NCI-H446 treated with DMSO at 0.1 percent for 48 hours (cell line): ENCODE results near the gene HEG1.
A peak's percentile ranks its signal among the peaks of the same experiment; 100 is the strongest.

Source experiments
- DNase-seq: peaks from one replicate; lab custom pipeline; 2025; lab: John Stamatoyannopoulos, UW

The HEG1 gene

DNA sequence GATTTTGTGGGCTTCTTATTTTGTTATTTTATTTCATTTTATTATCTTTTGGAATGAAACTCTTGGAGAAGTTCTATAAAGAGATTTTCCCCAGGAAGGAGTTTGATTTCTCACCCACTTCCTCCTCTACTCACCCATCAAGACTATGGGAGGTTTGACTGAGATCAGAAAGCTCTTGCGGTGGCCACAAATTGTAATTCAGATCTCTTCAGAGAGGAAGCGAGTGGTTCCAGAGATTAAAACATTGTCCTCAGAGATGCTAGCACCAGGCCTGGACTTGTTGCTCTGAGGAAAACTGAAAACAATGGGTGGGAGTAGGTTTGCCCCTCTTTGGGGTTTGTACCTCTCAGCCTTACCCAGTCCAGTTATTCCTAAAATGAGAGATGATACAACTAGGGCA is 113.2 kb downstream of the HEG1 start:
- DNase-seq = no peak

DNA sequence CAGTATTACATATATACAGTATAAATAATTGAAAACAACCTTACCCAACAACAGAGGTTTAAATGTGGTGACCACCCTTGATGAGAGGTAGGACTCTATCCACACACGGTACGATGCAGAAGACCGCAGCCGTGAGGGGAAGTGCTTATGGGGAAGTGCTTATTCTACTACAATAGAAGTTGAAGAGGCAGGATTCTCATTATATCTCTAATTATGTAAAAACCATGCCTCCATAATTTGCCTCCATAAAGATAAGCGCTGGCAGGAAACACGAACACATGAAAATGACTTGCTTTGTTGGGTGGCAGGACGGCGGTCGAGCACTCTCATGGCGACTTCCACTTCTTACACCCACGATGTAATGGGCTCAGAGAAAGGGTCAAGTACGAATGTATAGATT is 114.0 kb downstream of the HEG1 start:
- DNase-seq = no peak

DNA sequence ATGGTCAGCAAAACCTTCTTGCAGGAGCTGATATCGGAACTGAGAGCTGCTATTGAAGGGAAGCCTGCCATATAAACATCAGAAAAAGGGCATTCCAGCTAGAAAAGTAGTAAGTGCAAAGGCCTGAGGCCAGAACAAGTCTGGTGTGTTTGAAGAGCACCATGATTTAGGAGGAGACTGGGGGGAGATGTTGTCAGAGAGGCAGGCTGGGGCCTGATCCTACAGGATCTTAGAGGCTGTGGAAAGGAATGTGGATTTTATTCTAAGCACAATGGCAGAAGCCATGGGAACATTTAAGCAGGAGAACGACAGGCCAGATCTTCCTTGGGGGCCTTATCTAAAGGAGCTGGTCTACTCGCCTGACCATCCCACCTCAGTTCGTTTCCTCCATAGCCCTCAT is 116.1 kb downstream of the HEG1 start:
- DNase-seq = no peak

DNA sequence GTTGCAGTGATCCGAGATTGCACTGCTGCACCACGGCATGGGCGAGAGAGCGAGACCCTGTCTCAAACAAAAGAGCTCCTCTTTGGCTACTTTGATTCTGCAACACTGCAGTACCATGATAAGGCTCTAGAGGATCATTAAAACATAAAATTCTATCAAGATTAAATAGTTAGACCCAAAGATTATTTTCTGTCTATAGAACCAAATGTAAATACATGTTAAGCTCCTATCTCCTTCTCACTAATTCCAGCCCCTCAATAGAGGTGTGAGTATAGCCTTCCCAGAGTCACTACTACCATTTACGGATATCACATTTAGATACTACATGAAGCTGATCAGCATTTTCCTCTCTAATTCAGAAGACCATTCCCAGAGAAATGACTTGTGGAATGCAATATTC is 116.9 kb downstream of the HEG1 start:
- DNase-seq = no peak

GRCh38 chr3:124937049-124937448 is 118.7 kb downstream of the HEG1 start:
- no peak for DNase-seq

DNA sequence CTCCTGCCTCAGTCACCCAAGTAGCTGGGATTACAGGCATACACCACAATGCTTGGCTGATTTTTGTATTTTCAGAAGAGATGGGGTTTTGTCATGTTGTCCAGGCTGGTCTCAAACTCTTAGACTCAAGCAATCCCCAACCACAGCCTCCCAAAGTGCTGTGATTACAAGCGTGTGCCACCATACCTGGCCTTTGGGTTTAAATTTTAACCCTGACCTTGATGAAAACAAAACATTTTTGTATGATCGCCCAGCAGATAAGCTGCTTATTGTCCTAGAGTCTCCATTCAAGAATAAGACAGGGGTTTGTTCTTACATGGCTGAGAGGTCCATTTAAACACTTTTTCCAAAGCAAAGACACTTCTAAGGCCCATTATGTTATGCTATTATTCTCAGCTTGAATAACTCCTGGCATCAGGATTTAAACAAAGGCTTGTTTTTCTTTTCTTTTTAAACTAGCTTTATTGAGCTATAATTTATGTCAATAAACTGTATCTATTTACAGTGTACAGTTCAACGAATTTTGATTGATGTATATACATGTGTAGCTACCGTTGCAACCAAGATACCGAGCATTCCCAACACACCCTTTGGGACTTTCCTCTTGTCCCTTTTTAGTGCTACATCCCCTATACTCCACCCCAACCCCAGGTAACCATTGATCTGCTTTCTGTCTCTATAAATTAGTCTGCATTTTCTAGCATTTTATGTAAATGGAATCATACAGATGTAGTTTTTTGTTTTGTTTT is 119.8 kb downstream of the HEG1 start:
- DNase-seq = no peak

DNA sequence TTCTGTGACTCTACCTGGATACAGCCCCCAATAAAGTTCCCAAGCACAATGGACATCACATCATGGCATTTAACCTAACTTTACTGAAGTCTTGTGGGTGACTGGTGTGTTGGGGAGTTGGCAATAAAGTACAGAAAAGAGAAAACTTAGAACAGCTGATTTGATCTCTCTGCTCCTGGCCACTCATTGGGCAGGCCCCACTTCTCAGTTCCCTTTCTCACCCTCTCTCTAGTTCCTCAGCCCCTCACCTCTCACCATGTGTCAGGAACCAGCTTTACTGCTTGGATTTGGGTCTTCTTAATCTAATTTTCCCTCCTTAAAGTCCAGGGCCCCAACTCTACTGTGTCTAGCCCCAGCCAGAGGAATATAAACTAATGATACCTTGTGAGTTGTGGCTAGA is 120.5 kb downstream of the HEG1 start:
- no peak for DNase-seq

DNA sequence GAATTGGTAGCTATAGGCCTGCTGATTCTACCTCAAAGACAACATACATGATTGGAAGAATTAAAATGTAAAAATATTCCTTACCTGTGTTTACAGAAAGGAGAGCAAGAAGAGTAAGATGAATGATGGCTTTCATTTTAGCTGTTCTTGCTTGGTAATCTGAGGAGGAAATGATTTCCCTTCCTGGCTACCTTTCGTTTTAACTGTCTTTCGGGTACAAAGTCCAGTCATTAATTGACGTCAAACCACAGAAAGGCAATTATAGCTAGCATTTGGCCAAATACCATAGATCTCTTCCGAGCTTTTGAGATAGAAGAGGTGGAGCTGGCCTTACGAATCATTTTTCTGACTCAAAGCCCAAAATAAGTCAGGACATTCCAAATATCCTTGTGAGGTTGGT is 121.2 kb downstream of the HEG1 start, which contains the start of gene MUC13:
TSS of gene MUC13 (minus strand) at position 175 of the 400 bp plus-strand sequence. CDS start at position 136, 39 bp downstream.
- DNase-seq = no peak

DNA sequence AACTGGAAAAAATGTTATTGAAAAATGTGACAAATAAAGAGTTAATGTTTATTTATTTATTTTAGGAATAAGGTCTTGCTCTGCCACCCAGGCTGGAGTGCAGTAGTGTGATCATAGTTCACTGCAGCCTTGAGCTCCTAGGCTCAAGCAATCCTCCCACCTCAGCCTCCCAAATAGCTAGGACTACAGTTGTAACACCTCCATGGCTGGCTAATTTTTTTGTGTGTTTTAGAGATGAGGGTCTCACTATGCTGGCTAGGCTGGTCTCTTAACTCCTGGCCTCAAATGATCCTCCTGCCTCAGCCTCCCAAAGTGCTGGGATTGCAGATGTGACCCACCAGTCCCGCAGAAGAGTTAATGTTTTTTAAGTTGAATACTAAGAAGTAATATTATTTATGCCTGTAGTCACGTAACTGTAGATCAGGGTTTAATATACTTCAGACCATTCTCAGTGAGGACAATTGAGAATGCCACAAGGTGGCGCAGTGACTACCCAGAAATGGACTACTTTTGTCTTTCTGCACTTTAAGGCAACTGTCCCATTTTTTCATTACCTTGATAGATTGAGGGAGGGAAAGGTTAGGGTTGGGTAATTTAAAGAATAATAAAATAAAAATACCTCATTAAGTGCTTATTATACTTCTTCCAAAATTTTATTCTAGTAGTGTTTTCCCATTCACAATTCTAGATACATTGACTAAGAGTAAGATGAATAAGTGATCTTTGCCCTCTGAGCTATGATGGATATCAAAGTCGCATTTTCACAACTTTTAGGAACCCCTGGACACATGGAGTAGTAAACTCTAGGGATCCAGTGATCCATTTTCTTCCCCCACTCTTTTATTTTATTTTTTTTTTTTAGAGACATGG is 127.2 kb downstream of the HEG1 start:
- DNase-seq = peak; percentile 57

DNA sequence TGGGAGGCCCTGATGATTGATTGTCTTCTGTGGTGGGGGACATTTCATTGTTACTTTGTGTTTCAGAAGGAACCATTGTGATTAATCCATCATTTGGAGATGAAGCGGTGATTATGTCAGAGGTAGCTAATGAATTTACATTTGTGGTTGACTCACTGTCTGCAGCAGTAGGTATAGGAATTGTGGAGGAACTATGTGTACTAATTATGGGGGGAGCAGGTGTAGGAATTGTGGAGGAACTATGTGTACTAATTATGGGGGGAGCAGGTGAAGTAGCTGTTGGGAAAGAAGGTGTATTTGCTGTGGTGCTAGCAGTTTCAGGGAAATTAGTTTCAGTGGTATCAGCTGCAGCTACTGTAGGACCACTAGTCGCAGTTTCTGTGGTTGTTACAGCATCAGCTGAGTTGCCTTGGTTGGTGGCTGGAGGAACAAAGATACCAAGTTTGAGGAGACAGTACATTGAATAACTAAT is 128.2 kb downstream of the HEG1 start:
- no peak for DNase-seq

GRCh38 chr3:124926426-124927101 is 129.2 kb downstream of the HEG1 start:
- DNase-seq = no peak

- DNase-seq = no peak
Measured at GRCh38 chr3:124924741-124925140, 131.1 kb downstream of the HEG1 start.

- DNase-seq = no peak
Measured at GRCh38 chr3:124923833-124924232, 132.0 kb downstream of the HEG1 start.

DNA sequence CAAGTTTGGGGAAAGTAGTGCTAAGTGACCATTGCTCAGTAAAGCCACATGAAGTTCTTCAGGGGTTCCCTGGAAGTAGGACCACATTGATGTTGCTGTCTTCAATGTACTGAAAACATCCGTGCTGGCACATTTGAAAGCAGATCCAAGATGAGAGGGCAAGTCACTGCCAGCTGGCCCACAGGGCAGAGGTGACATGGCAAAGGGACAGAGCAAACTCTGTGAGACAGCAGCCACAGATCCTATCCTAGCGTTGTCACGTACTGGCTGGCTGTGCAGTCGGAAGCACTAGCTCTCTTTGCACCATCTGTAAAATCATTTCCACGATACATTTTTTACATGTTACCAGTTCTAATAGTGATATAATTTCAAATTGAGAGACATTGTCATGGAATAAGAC is 135.1 kb downstream of the HEG1 start:
- DNase-seq = no peak

GRCh38 chr3:124919756-124920155 is 136.0 kb downstream of the HEG1 start:
- DNase-seq = no peak

GRCh38 chr3:124918524-124918923 is 137.3 kb downstream of the HEG1 start:
- DNase-seq = no peak

- no peak for DNase-seq
Measured at GRCh38 chr3:124916837-124917409, 138.9 kb downstream of the HEG1 start.
